Esophagus squamous epithelium (tissue), 4 donors: ENCODE results near the gene APAF1.

ENCODE experiments used
- POLR2A ChIP-seq, 4 donors: fragments of 450-650 bp; IDR thresholded peaks; one replicate each; pipeline ENCODE4 v1.6.1; 2017; ENCODE audit warnings: antibody characterized with exemption in 4 of 4, mild to moderate bottlenecking in 4 of 4, moderate library complexity in 3 of 4
- TF ChIP-seq, protein P1 (sequence below), 6 experiments: fragments of 450-650 bp in 4 of 6; fragments of 200-600 bp in 2 of 6; sonication (generic) in 2 of 6; IDR thresholded peaks; one replicate each; pipeline ENCODE4 v1.5.1; 2016 to 2019; ENCODE audit warnings: antibody characterized with exemption in 6 of 6, mild to moderate bottlenecking in 4 of 6, moderate library complexity in 4 of 6

DNA sequence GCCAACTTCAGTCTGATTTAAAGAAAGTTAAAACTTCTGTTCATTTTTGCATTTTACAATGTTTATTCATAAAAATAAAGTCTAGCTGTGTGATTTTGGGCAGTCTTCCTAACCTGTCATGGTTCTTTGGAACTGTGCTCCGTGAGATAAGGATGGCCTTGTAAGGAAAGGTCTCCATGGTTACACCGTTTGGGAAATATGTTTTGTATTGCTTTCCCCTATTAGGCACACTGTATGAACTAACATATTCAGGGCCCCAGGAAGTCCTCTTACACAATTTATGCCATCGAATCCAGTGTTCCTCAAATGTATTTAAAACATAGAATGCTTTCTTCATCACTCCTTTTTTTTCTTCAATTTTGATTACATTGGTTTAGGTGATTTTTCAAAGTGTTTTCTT lies 54.5 kb downstream of the APAF1 start:
- TF ChIP-seq, protein P1, sequence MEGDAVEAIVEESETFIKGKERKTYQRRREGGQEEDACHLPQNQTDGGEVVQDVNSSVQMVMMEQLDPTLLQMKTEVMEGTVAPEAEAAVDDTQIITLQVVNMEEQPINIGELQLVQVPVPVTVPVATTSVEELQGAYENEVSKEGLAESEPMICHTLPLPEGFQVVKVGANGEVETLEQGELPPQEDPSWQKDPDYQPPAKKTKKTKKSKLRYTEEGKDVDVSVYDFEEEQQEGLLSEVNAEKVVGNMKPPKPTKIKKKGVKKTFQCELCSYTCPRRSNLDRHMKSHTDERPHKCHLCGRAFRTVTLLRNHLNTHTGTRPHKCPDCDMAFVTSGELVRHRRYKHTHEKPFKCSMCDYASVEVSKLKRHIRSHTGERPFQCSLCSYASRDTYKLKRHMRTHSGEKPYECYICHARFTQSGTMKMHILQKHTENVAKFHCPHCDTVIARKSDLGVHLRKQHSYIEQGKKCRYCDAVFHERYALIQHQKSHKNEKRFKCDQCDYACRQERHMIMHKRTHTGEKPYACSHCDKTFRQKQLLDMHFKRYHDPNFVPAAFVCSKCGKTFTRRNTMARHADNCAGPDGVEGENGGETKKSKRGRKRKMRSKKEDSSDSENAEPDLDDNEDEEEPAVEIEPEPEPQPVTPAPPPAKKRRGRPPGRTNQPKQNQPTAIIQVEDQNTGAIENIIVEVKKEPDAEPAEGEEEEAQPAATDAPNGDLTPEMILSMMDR (IDR thresholded peaks at IDR 0.05): no peak
- TF ChIP-seq POLR2A (IDR thresholded peaks at IDR 0.05): no peak
